Mesodermal cell (in vitro differentiated cells): ENCODE results near the gene UBASH3B.

Experiments used
- H3K27ac ChIP-seq: 2 replicates; pipeline ENCODE4 v1.7.0; 2013; ENCODE audit warnings: mild to moderate bottlenecking, low read depth, low read length, moderate library complexity; ENCODE audit not compliant: severe bottlenecking
- H3K36me3 ChIP-seq: 2 replicates; pipeline ENCODE4 v1.7.1; 2013; ENCODE audit warnings: mild to moderate bottlenecking, low read length, moderate library complexity; ENCODE audit not compliant: control insufficient read depth, insufficient read depth
- H3K4me1 ChIP-seq: one replicate; pipeline ENCODE4 v1.7.1; 2013; ENCODE audit warnings: mild to moderate bottlenecking, low read length; ENCODE audit not compliant: insufficient read depth, control insufficient read depth, poor library complexity, severe bottlenecking
- H3K4me3 ChIP-seq: 2 replicates; pipeline ENCODE4 v1.7.0; 2013; ENCODE audit warnings: low read length, control low read depth, mild to moderate bottlenecking; ENCODE audit not compliant: insufficient read depth, poor library complexity, severe bottlenecking; ENCODE audit errors: extremely low read depth
- H3K9me3 ChIP-seq: 2 replicates; pipeline ENCODE4 v1.7.1; 2013; ENCODE audit warnings: mild to moderate bottlenecking, low read length, moderate library complexity; ENCODE audit not compliant: control insufficient read depth
- WGBS, 2 experiments: methylation state at CpG; one replicate each; pipeline ENCODE4 v1.1.5; 2013; ENCODE audit warnings: missing lambda C conversion rate in 2 of 2; ENCODE audit not compliant: insufficient coverage in 2 of 2; 5-methylcytosine and 5-hydroxymethylcytosine counted together

UBASH3B gene

GRCh38 chr11:122628810-122629555 lies 26.5 kb upstream of the UBASH3B start:
- H3K36me3 ChIP-seq = no peaks in the 10 kb centered on the region
- H3K27ac ChIP-seq = no peak overlapping the region
- peaks cover 3% of the 10 kb centered on the region for H3K4me1 ChIP-seq
- no peaks in the 10 kb centered on the region for H3K9me3 ChIP-seq
- H3K4me3 ChIP-seq = no peak overlapping the region
- 60 to 67% methylated on average over 3 to 6 of the region's 9 CpGs for WGBS, 2 experiments

GRCh38 chr11:122632181-122632824 lies 23.2 kb upstream of the UBASH3B start:
- H3K9me3 ChIP-seq = no peaks in the 10 kb centered on the region
- H3K4me3 ChIP-seq = no peak overlapping the region
- H3K36me3 ChIP-seq = no peaks in the 10 kb centered on the region
- peaks cover 8% of the 10 kb centered on the region for H3K4me1 ChIP-seq
- H3K27ac ChIP-seq = no peak overlapping the region
- WGBS, 2 experiments = 84 to 85% methylated on average over 8 to 9 of the region's 11 CpGs

GRCh38 chr11:122633219-122633829 lies 22.2 kb upstream of the UBASH3B start:
- 0 to 55% methylated on average over 1 to 5 of the region's 8 CpGs for WGBS, 2 experiments
- H3K36me3 ChIP-seq = no peaks in the 10 kb centered on the region
- no peak overlapping the region for H3K4me3 ChIP-seq
- no peaks in the 10 kb centered on the region for H3K9me3 ChIP-seq
- H3K27ac ChIP-seq = no peak overlapping the region
- peaks cover 8% of the 10 kb centered on the region for H3K4me1 ChIP-seq

- H3K4me3 ChIP-seq = no peak overlapping the region
- H3K4me1 ChIP-seq = peaks cover 8% of the 10 kb centered on the region
- H3K27ac ChIP-seq = no peak overlapping the region
- no peaks in the 10 kb centered on the region for H3K36me3 ChIP-seq
- H3K9me3 ChIP-seq = no peaks in the 10 kb centered on the region
- 70 to 84% methylated on average over 7 to 8 of the region's 8 CpGs for WGBS, 2 experiments
These were observed 21.0 kb upstream of the UBASH3B start for GRCh38 chr11:122634501-122634900.

- Histone ChIP-seq H3K4me1 (peaks cover 5% of the 10 kb centered on the region), H3K27ac (no peak overlapping the region), H3K4me3 (no peak overlapping the region), H3K9me3 (no peaks in the 10 kb centered on the region), H3K36me3 (no peaks in the 10 kb centered on the region)
- 91 to 95% methylated on average over 4 to 6 of the region's 6 CpGs for WGBS, 2 experiments
These were observed 18.0 kb upstream of the UBASH3B start for GRCh38 chr11:122637541-122637940.

GRCh38 chr11:122642472-122642922 lies 13.0 kb upstream of the UBASH3B start:
- Histone ChIP-seq H3K9me3 (no peaks in the 10 kb centered on the region), H3K4me1 (peaks cover 17% of the 10 kb centered on the region), H3K4me3 (no peak overlapping the region), H3K27ac (peak overlapping the region; percentile 81), H3K36me3 (no peaks in the 10 kb centered on the region)
- WGBS, 2 experiments = 67 to 81% methylated on average over 1 to 4 of the region's 4 CpGs

GRCh38 chr11:122642971-122643370 lies 12.6 kb upstream of the UBASH3B start:
- Histone ChIP-seq H3K9me3 (no peaks in the 10 kb centered on the region), H3K27ac (peak overlapping the region; percentile 81), H3K4me3 (no peak overlapping the region), H3K36me3 (no peaks in the 10 kb centered on the region), H3K4me1 (peaks cover 18% of the 10 kb centered on the region)
- WGBS, 2 experiments = 91 to 100% methylated on average over 3 to 6 of the region's 6 CpGs

GRCh38 chr11:122645847-122646246 lies 9.7 kb upstream of the UBASH3B start:
- no peak overlapping the region for H3K27ac ChIP-seq
- no peaks in the 10 kb centered on the region for H3K36me3 ChIP-seq
- no peak overlapping the region for H3K4me3 ChIP-seq
- peaks cover 18% of the 10 kb centered on the region for H3K4me1 ChIP-seq
- WGBS, 2 experiments = 96 to 98% methylated on average over 5 of the region's 5 CpGs
- no peaks in the 10 kb centered on the region for H3K9me3 ChIP-seq

- Histone ChIP-seq H3K4me1 (peaks cover 18% of the 10 kb centered on the region), H3K9me3 (no peaks in the 10 kb centered on the region), H3K27ac (no peak overlapping the region), H3K4me3 (no peak overlapping the region), H3K36me3 (no peaks in the 10 kb centered on the region)
- 88 to 97% methylated on average over 4 to 6 of the region's 6 CpGs for WGBS, 2 experiments
These were observed 8.8 kb upstream of the UBASH3B start for GRCh38 chr11:122646549-122647340.

- H3K36me3 ChIP-seq = no peaks in the 10 kb centered on the region
- no peak overlapping the region for H3K4me3 ChIP-seq
- H3K9me3 ChIP-seq = no peaks in the 10 kb centered on the region
- peaks cover 18% of the 10 kb centered on the region for H3K4me1 ChIP-seq
- H3K27ac ChIP-seq = no peak overlapping the region
These were observed 7.7 kb upstream of the UBASH3B start for GRCh38 chr11:122647736-122648275.
